ENCODE measurements around the gene KDM4B.
"Not testable (repeated sequence)": the region's sequence is repeated elsewhere in the genome, so short reads cannot be mapped to it uniquely, and the experiment has no call there.

KDM4B gene

DNA sequence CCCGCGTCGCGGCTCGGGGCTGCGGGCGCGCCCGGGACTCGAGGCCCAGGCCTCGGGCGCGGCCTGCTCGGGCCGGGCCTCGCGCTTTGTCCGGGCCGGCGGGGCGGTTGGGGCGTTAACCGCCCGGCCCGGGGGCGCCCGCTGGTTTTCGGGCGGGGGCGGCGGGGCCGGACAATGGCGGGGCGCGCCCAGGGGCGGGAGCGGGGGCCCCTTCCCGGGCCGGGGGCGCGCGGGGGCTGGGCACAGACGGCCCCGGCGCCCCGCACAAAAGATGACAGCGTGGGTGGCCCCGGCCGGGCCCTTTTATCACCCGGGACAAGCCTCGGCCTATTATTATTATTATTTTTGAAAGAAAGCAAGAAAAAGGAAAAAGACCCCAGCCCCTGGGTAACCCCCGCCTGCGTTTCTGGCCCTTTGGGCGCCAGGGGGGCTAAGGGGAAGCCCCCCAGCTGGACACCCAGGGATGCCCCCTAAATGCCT lies 419 bp downstream of the KDM4B start:
- DNase-seq, result no peak

GRCh38 chr19:4969772-4970531 lies 1.0 kb downstream of the KDM4B start:
- no peak for DNase-seq

DNA sequence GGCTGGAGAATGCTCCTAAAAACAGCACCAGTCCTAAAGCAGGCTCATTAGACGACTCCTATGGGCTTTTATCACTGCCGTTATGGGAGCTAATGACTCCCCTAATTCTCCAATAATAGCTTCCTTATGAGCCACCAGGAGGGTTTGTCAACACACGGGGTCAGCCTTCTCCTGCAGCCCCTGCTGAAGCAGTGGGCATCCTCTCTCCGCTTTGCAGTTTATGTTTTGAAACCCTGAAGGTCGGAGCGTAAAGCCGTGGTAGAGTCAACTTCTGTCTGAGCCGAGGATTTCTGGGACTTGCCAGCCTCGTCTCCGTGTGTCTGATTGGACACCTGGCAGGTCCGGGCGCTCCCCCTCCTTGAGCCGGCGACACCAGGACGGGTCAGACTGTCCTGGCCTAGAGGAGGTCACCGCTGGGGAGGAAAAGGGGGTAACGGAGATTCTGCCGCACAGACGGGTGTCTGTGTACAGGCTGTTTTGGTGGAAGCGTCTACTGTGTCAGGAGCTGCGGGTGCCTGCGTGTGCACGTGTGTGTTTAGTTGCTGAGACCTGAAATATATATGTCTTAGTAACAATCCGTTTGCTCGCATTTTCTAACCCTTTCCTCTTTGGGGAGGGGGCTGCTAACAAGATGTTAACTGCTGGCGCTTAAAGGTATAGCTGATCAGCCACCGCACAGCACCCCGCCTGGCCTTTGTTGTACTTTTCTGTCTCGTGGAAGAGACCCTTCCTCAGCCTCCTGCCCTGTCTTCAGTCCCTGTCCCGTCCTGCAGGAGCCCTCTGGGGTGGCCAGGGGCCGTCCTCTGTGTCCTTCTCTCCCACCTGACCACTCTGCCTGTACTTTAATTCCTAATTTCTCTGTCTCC lies 1.9 kb downstream of the KDM4B start:
- no peak for DNase-seq

GRCh38 chr19:4971424-4971793 lies 2.5 kb downstream of the KDM4B start:
- no peak for DNase-seq

- DNase-seq, result no peak
Observed at GRCh38 chr19:4971816-4972495, 3.0 kb downstream of the KDM4B start.

- no peak for DNase-seq
Observed at GRCh38 chr19:4972509-4973230, 3.8 kb downstream of the KDM4B start.

GRCh38 chr19:4974880-4975469 lies 6.1 kb downstream of the KDM4B start:
- DNase-seq, result no peak

DNA sequence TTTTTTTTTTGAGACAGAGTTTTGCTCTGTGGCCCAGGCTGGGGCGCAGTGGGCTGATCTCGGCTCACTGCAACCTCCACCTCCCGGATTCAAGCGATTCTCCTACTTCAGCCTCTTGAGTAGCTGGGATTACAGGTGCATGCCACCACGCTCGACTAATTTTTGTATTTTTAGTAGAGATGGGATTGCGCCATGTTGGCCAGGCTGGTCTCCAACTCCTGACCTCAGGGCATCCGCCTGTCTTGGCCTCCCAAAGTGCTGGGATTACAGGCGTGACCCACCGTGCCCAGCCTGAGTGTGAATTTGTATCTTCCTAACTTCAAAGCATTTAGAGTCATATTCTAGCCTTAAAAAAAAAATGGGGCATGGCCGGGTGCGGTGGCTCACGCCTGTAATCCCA lies 6.7 kb downstream of the KDM4B start:
- not testable (repeated sequence) for DNase-seq

- peak; percentile 63 for DNase-seq
Observed at GRCh38 chr19:4976401-4977298, 7.7 kb downstream of the KDM4B start.

DNA sequence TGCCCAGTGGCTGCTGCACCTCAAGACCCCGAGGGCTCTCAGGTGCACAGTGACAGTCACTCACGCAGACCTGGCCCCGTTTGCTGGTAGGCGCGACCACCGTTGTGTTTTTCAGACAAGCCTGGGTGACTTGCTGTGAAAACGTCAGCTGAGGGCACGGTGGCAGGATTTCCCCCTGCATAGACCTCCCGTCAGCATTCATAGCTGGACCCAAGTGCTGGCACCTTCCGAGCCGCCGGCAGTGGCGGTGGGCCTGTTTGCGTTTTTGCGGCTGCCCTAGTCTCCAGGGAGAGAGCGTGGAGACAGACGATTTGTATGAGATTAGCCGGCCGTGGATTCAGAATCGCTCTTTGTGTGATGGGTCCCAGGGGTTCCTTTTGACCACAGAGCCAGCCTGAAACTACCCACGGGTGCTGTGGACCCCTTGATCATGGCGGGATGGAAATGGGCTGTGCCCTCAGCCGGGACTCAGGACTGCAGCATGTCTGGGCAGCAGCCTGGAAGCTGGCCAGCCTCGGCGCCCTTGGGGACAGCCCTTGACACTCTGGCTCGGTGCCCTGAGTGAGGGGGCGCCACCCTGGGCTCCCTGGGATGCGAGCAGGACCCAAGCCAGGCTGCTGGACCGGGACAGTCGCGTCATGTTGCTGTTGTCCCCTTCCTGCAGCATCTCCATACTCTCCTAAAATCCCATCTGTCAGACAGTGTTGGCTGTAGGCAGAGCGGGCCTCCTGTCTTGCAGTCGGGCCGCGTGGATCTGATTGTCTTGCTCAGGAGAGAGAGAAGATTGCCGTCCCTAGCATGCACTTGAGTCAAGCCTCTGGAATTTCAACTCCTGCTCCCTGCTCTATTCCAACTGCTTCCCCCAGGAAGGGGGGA lies 8.6 kb downstream of the KDM4B start:
- no peak for DNase-seq

DNA sequence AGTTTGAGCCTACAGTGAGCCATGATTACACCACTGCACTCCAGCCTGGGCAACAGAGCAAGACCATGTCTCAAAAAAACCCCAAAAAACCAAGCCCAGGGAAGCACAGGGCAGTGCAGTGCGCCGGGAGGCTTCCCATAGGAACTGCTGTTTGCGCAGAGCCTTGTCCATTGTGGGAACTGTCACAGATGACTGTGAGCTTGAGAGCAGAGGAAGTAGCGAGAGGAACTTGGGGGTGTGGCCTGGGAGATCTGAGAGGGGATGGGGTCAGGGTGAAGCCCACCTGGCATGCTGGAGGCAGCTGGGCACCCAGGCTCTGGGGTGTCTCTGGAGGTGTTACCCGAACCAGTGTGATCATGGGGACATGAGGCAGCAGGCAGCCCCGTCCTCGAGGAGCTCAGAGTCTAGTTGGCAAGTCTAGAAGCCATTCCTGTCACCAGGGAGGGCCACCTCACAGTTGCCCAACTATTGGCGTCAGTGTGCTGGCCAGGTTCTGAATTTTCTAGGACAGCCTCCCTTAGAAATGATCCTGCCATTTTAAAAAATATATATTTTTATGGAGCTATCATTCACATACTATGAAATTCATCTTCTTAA lies 10.4 kb downstream of the KDM4B start:
- DNase-seq, result no peak

- DNase-seq, result no peak
Observed at GRCh38 chr19:4980067-4980466, 11.2 kb downstream of the KDM4B start.

- DNase-seq, result no peak
Observed at GRCh38 chr19:4980838-4981680, 12.1 kb downstream of the KDM4B start.

DNA sequence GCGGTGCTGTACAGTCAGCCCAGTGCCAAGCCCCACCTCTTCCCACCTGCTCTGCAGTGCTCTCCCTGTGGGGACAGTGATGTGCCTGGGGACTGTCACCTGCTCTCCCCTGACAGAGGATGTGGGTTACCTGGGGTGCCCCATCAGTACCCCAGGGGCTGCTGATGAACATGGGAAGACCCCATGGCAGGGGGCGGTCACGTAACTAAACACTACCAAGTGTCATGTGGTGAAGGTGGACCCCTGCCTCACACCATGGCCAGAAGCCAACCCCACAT lies 12.7 kb downstream of the KDM4B start:
- DNase-seq, result no peak

DNA sequence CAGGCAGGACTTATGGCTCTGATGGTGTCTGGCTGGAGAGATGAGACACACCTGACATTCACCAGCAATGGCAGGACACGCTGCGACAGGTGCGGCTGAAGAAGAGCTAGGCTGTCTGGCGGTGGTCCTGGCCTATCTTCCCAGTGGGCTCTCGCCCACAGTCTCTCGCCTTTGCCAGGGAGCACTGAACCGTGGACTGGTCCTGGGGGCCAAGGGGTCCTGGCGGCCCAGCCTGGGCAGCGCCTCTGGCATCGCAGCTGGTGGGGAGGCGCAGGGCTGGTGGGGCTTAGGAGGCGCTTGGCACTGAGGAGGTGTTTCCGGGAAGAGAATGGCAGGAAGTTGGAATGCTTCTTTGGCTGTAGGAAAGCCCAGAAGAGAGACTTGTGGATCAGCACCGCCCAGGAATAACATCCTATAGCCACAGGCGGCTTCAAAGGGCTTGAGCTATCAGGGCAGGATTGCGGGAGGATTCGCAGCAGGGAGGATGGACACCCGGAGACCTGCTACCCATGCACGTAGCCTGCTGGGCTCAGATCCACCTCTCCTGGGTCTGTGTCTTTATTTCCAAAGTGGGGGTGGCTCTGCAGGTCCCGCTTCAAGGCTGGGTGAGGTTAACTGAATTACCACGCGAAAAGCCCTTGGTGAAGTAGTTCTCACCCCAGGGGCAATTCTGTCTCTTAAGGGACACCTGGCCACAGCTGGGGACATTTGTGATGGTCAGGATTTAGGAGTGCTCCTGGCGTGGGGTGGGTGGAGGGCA lies 14.6 kb downstream of the KDM4B start:
- no peak for DNase-seq

- DNase-seq, result no peak
Observed at GRCh38 chr19:4984106-4984380, 15.1 kb downstream of the KDM4B start.

- no peak for DNase-seq
Observed at GRCh38 chr19:4984438-4984990, 15.6 kb downstream of the KDM4B start.

- DNase-seq, result no peak
Observed at GRCh38 chr19:4985551-4985991, 16.7 kb downstream of the KDM4B start.

All from right hindlimb (tissue), 1 donor.